Breast epithelium (tissue), 4 donors: ENCODE results near the gene GDPD5. TPM values are rescaled to one million over a fixed set of nuclear protein-coding genes. Genes with fewer than 3 reads are reported as not detected.

Source experiments
- DNase-seq, 2 donors: peaks; one replicate each; pipeline ENCODE4 v3.0.0-alpha.2; 2019; ENCODE audit warnings: low spot score in 2 of 2
- H3K27ac ChIP-seq, 2 donors: fragments of 200-600 bp; sonication (generic) in 1 of 2; one replicate each; pipeline ENCODE4 v1.5.1; 2016 to 2019; ENCODE audit warnings: mild to moderate bottlenecking in 1 of 2
- H3K27me3 ChIP-seq, 2 donors: fragments of 200-600 bp; sonication (generic) in 1 of 2; one replicate each; pipeline versions ENCODE4 v1.5.1 to v1.6.0; 2017 to 2019; ENCODE audit warnings: control low read depth in 1 of 2, mild to moderate bottlenecking in 1 of 2
- H3K36me3 ChIP-seq: fragments of 200-600 bp; one replicate; pipeline ENCODE4 v1.5.1; 2019
- H3K4me1 ChIP-seq, 2 donors: fragments of 200-600 bp; sonication (generic); one replicate each; pipeline ENCODE4 v1.5.1; 2016 to 2019; ENCODE audit warnings: control low read depth in 1 of 2
- H3K4me3 ChIP-seq, 3 donors: fragments of 200-600 bp; sonication (generic); 1 replicate in 2 of 3; 2 replicates in 1 of 3; pipeline ENCODE4 v1.5.1; 2016 to 2019; ENCODE audit warnings: mild to moderate bottlenecking in 3 of 3, moderate library complexity in 2 of 3
- H3K9me3 ChIP-seq, 2 donors: fragments of 200-600 bp; sonication (generic) in 1 of 2; one replicate each; pipeline ENCODE4 v1.5.1; 2016 to 2019; ENCODE audit warnings: control low read depth in 1 of 2
- POLR2A ChIP-seq: fragments of 450-650 bp; IDR thresholded peaks from one replicate; pipeline ENCODE4 v1.6.1; 2016; ENCODE audit warnings: antibody characterized with exemption, mild to moderate bottlenecking, moderate library complexity
- POLR2AphosphoS5 ChIP-seq, 3 donors: sonication (generic); formaldehyde crosslinking; IDR thresholded peaks; one replicate each; pipeline ENCODE4 v1.6.1; 2017; ENCODE audit warnings: antibody characterized with exemption in 3 of 3
- intact Hi-C: fragments of 100-400 bp; cut with DNase I; formaldehyde crosslinking; loops from one replicate; pipeline ENCODE4 v1.15.1; 2023; ENCODE audit warnings: low total_unique reads
- total RNA-seq, 3 donors: library from RNA; depleted of rRNA; stranded (reverse); fragments of >200 nt; gene quantifications; one replicate each; pipeline ENCODE4 v1.1.0, GENCODE V29; 2016
- TF ChIP-seq, protein P1 (sequence below), 3 donors: fragments of 450-650 bp; IDR thresholded peaks; one replicate each; pipeline ENCODE4 v1.5.1; 2016 to 2017; ENCODE audit warnings: antibody characterized with exemption in 3 of 3, mild to moderate bottlenecking in 3 of 3, moderate library complexity in 3 of 3

GDPD5 gene
- total RNA-seq, 3 donors from 2014 or later, result 10.5 to 25.9 (median 14.8) TPM

DNA sequence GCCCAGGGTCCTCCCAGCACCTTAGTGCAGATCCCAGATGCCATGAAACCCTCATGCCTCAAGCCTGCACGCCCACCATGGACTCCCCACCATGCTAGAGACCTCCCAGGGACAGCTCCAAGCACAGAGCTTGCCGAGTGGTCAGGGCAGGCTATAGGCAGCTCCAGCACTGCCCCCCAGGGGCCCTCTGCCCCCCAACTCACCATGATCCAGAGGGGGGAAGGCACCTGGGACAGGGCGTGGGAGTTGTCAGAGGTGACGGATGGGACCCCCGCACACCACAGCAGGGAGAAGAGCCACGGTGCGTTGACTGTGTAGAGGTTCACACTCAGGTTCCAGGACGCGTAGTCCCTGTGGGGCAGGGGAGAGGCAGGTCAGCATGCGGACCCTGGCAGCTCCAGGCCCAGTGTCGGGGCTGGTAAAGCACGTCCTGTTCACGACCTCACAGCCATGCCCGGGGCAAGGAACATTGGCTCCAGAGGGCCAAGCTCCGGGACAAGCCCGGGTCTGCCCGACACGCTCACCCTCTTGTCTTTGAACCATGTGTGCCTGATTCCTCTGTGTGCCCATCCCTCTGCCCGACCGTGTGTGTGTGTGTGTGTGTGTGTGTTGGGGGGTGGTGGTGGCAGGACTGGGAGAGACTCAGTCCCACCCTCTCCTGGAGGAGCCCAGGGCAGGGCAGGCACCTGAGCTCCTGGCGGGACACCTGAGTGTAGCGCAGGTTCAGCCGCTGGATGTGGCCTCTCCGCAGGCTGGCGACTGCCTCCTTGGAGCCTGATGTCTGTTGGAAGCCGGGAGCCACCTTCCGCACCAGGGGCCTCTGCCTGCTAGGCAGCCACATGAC, 84.6 kb downstream of the GDPD5 start:
- no peak for DNase-seq
- intact Hi-C loops, result no loop called here
- Histone ChIP-seq H3K27ac (no peak overlapping the region), H3K4me3 (no peak overlapping the region), H3K27me3 (no peaks in the 10 kb centered on the region), H3K36me3 (no peaks in the 10 kb centered on the region), H3K9me3 (no peaks in the 10 kb centered on the region), H3K4me1 (no peaks in the 10 kb centered on the region)
- TF ChIP-seq, protein P1, sequence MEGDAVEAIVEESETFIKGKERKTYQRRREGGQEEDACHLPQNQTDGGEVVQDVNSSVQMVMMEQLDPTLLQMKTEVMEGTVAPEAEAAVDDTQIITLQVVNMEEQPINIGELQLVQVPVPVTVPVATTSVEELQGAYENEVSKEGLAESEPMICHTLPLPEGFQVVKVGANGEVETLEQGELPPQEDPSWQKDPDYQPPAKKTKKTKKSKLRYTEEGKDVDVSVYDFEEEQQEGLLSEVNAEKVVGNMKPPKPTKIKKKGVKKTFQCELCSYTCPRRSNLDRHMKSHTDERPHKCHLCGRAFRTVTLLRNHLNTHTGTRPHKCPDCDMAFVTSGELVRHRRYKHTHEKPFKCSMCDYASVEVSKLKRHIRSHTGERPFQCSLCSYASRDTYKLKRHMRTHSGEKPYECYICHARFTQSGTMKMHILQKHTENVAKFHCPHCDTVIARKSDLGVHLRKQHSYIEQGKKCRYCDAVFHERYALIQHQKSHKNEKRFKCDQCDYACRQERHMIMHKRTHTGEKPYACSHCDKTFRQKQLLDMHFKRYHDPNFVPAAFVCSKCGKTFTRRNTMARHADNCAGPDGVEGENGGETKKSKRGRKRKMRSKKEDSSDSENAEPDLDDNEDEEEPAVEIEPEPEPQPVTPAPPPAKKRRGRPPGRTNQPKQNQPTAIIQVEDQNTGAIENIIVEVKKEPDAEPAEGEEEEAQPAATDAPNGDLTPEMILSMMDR (IDR thresholded peaks at IDR 0.05), result no peak
- TF ChIP-seq POLR2A (no peak), POLR2AphosphoS5 (IDR thresholded peaks at IDR 0.05) (no peak)

DNA sequence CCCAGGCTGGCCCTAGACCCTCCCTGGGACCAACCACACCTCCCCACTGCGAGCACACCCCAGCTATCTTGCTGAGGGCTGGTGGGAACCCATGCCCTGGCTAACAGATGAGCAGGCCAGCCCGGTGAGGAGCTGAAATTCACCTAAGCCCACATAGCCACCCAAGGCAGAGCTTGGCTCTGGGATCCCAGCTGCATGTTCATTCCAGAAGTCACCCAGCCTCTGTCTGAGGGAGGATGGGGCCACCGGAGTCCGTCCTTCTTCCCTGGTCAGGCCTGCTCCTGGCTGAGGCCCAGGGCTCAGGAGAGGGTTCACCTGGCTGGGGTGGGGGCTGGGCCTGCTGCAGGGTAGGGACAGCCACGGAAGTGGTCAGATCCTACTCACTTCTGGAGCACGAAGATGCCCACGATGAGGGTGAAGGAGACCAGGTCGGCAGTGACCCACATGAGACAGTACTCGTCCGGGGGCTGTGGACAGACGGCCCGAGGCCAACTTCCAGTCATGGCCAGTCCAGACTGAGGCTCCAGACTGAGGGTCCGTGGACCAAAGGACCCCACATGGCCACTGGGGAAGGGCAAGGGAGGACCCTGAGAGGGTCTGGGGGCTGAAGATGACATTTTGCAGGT, 86.1 kb downstream of the GDPD5 start:
- Histone ChIP-seq H3K27ac (no peak overlapping the region), H3K4me1 (no peaks in the 10 kb centered on the region), H3K36me3 (no peaks in the 10 kb centered on the region), H3K27me3 (no peaks in the 10 kb centered on the region), H3K4me3 (no peak overlapping the region), H3K9me3 (no peaks in the 10 kb centered on the region)
- intact Hi-C loops, result no loop called here
- TF ChIP-seq POLR2AphosphoS5 (IDR thresholded peaks at IDR 0.05), result no peak
- TF ChIP-seq, protein P1 (IDR thresholded peaks at IDR 0.05), result no peak
- no peak for TF ChIP-seq POLR2A
- no peak for DNase-seq

DNA sequence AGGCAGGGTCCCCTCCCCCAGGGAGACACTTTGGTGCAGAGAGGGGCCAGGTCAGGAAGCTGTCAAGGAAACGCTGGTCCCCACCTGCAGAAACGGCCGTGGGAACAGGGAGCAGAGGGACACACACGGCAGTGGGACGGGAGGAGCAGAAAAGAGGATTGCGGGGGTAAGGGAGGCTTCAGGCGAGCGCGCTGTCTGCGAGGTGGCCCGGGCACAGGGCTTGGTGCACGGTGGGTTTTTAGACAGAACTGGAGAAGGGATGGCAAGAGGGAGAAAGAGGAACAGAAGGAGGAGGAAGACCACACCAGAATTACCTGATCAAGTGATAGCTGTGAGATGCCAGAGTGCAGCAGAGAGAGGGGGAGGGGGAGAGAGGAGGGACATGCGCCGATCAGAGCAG, 86.7 kb downstream of the GDPD5 start:
- H3K36me3 ChIP-seq, result no peaks in the 10 kb centered on the region
- intact Hi-C loops, result no loop called here

DNA sequence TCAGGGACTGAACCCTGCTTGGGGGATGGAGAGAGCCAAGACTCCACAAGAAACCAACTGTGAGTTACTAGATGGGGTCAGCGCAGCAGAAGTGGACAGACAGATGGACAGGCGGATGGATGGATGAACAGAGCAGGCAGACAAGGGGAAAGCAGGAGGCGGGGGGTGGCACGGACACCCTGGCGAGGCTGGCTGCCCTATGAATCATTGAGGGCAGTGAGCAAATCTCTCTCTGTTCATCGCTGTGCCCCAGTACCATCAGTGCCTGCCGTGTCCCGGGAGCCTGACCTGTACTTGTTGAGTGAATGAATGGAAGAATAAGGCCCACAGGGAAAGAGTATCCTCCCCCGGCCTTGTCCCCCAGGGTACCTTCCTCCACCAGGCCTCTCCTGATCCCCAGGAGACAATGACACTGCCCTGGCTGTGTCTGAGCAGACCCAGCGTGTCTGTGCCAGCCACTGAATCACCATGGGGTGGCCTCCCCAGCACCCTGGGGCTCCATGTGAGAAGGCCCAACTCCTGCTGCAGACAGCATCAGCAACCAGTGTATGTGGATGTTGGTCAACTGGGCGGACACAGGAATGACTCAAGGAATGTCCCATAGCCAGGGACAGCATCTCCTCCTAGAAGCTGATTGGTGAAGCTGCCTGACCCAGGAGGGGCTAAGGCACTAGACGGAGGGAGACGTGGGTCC, 87.6 kb downstream of the GDPD5 start:
- no peak overlapping the region for H3K27ac ChIP-seq
- no peaks in the 10 kb centered on the region for H3K4me1 ChIP-seq
- TF ChIP-seq POLR2AphosphoS5 (IDR thresholded peaks at IDR 0.05) (no peak), POLR2A (no peak)
- TF ChIP-seq, protein P1 (IDR thresholded peaks at IDR 0.05), result no peak
- intact Hi-C loops, result no loop called here
- H3K4me3 ChIP-seq, result no peak overlapping the region
- no peaks in the 10 kb centered on the region for H3K36me3 ChIP-seq
- H3K9me3 ChIP-seq, result no peaks in the 10 kb centered on the region
- H3K27me3 ChIP-seq, result no peaks in the 10 kb centered on the region
- no peak for DNase-seq

More for the DNA sequence above, 86.7 kb downstream of the GDPD5 start:
- no peaks in the 10 kb centered on the region for H3K27me3 ChIP-seq
- no peaks in the 10 kb centered on the region for H3K4me1 ChIP-seq
- no peak overlapping the region for H3K4me3 ChIP-seq
- DNase-seq, result no peak
- H3K9me3 ChIP-seq, result no peaks in the 10 kb centered on the region
- H3K27ac ChIP-seq, result no peak overlapping the region
- TF ChIP-seq, protein P1 (IDR thresholded peaks at IDR 0.05), result no peak
- TF ChIP-seq POLR2AphosphoS5 (IDR thresholded peaks at IDR 0.05), result no peak
- no peak for TF ChIP-seq POLR2A

DNA sequence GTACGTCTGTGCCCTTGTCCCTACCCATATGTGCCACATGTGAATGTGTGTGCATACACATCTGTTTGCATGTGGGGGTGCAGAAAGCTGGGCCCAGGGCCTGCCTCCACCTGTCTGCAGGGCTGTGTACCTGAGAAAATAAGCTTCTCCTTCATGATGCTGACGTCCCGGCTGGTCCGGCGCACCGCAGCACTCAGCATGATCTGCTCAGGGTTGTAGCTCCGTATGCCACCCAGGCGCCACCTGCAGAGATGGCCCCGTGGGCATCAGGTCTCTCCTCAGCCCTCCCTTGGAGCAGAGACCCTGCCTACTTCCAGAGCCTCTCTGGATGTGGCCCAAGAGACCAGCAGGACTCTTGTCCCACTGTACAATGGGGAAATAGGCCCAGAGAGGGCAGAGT, 88.9 kb downstream of the GDPD5 start:
- TF ChIP-seq POLR2A, result no peak
- no peak for TF ChIP-seq POLR2AphosphoS5 (IDR thresholded peaks at IDR 0.05)
- TF ChIP-seq, protein P1 (IDR thresholded peaks at IDR 0.05), result no peak
- no peak for DNase-seq
- Histone ChIP-seq H3K27me3 (no peaks in the 10 kb centered on the region), H3K9me3 (no peaks in the 10 kb centered on the region), H3K4me3 (no peak overlapping the region), H3K27ac (no peak overlapping the region), H3K4me1 (no peaks in the 10 kb centered on the region), H3K36me3 (no peaks in the 10 kb centered on the region)
- intact Hi-C loops, result no loop called here
